CD14-positive monocyte (primary cell): ENCODE data around the gene C10orf143. TPM values are rescaled to one million over a fixed set of nuclear protein-coding genes. Genes with fewer than 3 reads are reported as not detected.

Experiments used
- DNase-seq, 3 donors: peaks; one replicate each; pipeline ENCODE4 v3.0.0-alpha.2; 2011 to 2022
- H2AFZ ChIP-seq: 2 replicates; pipeline ENCODE4 v1.6.0; 2012; ENCODE audit warnings: mild to moderate bottlenecking, low read depth, low read length, inconsistent platforms; ENCODE audit not compliant: insufficient read depth, poor library complexity, severe bottlenecking
- H3K27ac ChIP-seq, 2 donors: 1 replicate in 1 of 2; 2 replicates in 1 of 2; pipeline ENCODE4 v1.5.1; 2012 to 2013; ENCODE audit warnings: low read length in 2 of 2, control low read depth in 1 of 2, inconsistent platforms in 1 of 2, low read depth in 1 of 2, mild to moderate bottlenecking in 1 of 2
- H3K27me3 ChIP-seq, 2 donors: one replicate each; pipeline versions ENCODE4 v1.6.0 to v1.6.1; 2011 to 2013; ENCODE audit warnings: low read length in 2 of 2; ENCODE audit not compliant: control insufficient read depth in 2 of 2, insufficient read depth in 2 of 2
- H3K36me3 ChIP-seq, 2 donors: replicated peaks in 1 of 2; 1 replicate in 1 of 2; 2 replicates in 1 of 2; pipeline versions ENCODE4 v1.5.1 to v1.6.1; 2012 to 2013; ENCODE audit warnings: low read length in 2 of 2, control low read depth in 1 of 2, inconsistent platforms in 1 of 2, mild to moderate bottlenecking in 1 of 2; ENCODE audit not compliant: insufficient read depth in 2 of 2, control insufficient read depth in 1 of 2
- H3K4me1 ChIP-seq, 2 donors: 1 replicate in 1 of 2; 2 replicates in 1 of 2; pipeline versions ENCODE4 v1.5.1 to v1.6.1; 2012 to 2013; ENCODE audit warnings: low read length in 2 of 2, control low read depth in 1 of 2, inconsistent platforms in 1 of 2, mild to moderate bottlenecking in 1 of 2, moderate library complexity in 1 of 2; ENCODE audit not compliant: insufficient read depth in 2 of 2, control insufficient read depth in 1 of 2
- H3K4me2 ChIP-seq: replicated peaks from 2 replicates; pipeline ENCODE3; 2012; ENCODE audit warnings: low read length, moderate library complexity, mild to moderate bottlenecking; ENCODE audit not compliant: poor library complexity, severe bottlenecking; ENCODE audit errors: extremely low read depth
- H3K4me3 ChIP-seq, 3 experiments: fragments of 200-600 bp in 1 of 3; sonication (generic) in 1 of 3; replicated peaks in 1 of 3; 1 replicate in 2 of 3; 2 replicates in 1 of 3; pipeline ENCODE4 v1.5.1; 2011 to 2013; ENCODE audit warnings: low read length in 3 of 3, mild to moderate bottlenecking in 3 of 3, control low read depth in 2 of 3, low read depth in 2 of 3, inconsistent platforms in 1 of 3, moderate library complexity in 1 of 3
- H3K79me2 ChIP-seq: 2 replicates; pipeline ENCODE4 v1.6.0; 2012; ENCODE audit warnings: mild to moderate bottlenecking, control low read depth, inconsistent platforms, low read length, moderate library complexity; ENCODE audit not compliant: insufficient read depth
- H3K9ac ChIP-seq: 2 replicates; pipeline ENCODE4 v1.6.0; 2017; ENCODE audit warnings: low read length, mild to moderate bottlenecking; ENCODE audit not compliant: insufficient read depth, poor library complexity, severe bottlenecking
- H3K9me3 ChIP-seq, 2 donors: replicated peaks in 1 of 2; 1 replicate in 1 of 2; 2 replicates in 1 of 2; pipeline versions ENCODE4 v1.5.1 to v1.6.1; 2012 to 2013; ENCODE audit warnings: low read length in 2 of 2, control low read depth in 1 of 2; ENCODE audit not compliant: control insufficient read depth in 1 of 2, insufficient read depth in 1 of 2
- H4K20me1 ChIP-seq: 2 replicates; pipeline ENCODE4 v1.6.0; 2012; ENCODE audit warnings: mild to moderate bottlenecking, low read length, control low read depth, moderate library complexity; ENCODE audit not compliant: insufficient read depth
- H3K27ac Mint-ChIP-seq, 7 donors: one replicate each; pipeline ENCODE4 v1.8.0; 2020; ENCODE audit warnings: mild to moderate bottlenecking in 7 of 7, mixed read lengths in 7 of 7, moderate library complexity in 6 of 7, inconsistent platforms in 2 of 7
- H3K27me3 Mint-ChIP-seq, 3 donors: one replicate each; pipeline ENCODE4 v1.8.0; 2021 to 2022; ENCODE audit warnings: low read depth in 3 of 3, mild to moderate bottlenecking in 3 of 3, mixed read lengths in 3 of 3, moderate library complexity in 3 of 3, inconsistent platforms in 1 of 3
- H3K36me3 Mint-ChIP-seq, 2 donors: one replicate each; pipeline ENCODE4 v1.8.0; 2020; ENCODE audit warnings: mixed read lengths in 2 of 2, inconsistent platforms in 1 of 2, mild to moderate bottlenecking in 1 of 2
- H3K4me1 Mint-ChIP-seq: one replicate; pipeline ENCODE4 v1.8.0; 2020; ENCODE audit warnings: mild to moderate bottlenecking, mixed read lengths
- H3K4me3 Mint-ChIP-seq, 2 donors: one replicate each; pipeline ENCODE4 v1.8.0; 2020; ENCODE audit warnings: mild to moderate bottlenecking in 2 of 2, mixed read lengths in 2 of 2, moderate library complexity in 1 of 2
- H3K9me3 Mint-ChIP-seq, 7 donors: one replicate each; pipeline ENCODE4 v1.8.0; 2020 to 2022; ENCODE audit warnings: mixed read lengths in 7 of 7, mild to moderate bottlenecking in 6 of 7, moderate library complexity in 6 of 7, inconsistent platforms in 2 of 7
- WGBS: methylation state at CpG from one replicate; pipeline ENCODE4 v1.1.5; 2013; ENCODE audit warnings: missing lambda C conversion rate; ENCODE audit not compliant: insufficient coverage; 5-methylcytosine and 5-hydroxymethylcytosine counted together
- intact Hi-C, 2 donors: fragments of 100-400 bp; cut with micrococcal nuclease; formaldehyde crosslinking; loops; one replicate each; pipeline versions ENCODE4 v1.15.0 to v1.15.1; 2023
- polyA plus RNA-seq, 3 donors: library from polyadenylated mRNA; depleted of rRNA in 1 of 3; unstranded in 2 of 3; stranded (reverse) in 1 of 3; fragments of 300-500 nt in 2 of 3; fragments of >200 nt in 1 of 3; fragmentation: Illumina TruSeq in 2 of 3; gene quantifications; 1 replicate in 2 of 3; 2 replicates in 1 of 3; pipeline ENCODE4 v1.2.3, GENCODE V29; 2012 to 2021
- TF ChIP-seq, protein P1 (sequence below): fragments of 200-600 bp; IDR thresholded peaks from one replicate; pipeline ENCODE4 v1.8.0; 2022; ENCODE audit warnings: antibody characterized with exemption, mild to moderate bottlenecking

C10orf143 gene
- polyA plus RNA-seq, 3 donors: 3.6 to 11.6 (median 8.0) TPM

DNA sequence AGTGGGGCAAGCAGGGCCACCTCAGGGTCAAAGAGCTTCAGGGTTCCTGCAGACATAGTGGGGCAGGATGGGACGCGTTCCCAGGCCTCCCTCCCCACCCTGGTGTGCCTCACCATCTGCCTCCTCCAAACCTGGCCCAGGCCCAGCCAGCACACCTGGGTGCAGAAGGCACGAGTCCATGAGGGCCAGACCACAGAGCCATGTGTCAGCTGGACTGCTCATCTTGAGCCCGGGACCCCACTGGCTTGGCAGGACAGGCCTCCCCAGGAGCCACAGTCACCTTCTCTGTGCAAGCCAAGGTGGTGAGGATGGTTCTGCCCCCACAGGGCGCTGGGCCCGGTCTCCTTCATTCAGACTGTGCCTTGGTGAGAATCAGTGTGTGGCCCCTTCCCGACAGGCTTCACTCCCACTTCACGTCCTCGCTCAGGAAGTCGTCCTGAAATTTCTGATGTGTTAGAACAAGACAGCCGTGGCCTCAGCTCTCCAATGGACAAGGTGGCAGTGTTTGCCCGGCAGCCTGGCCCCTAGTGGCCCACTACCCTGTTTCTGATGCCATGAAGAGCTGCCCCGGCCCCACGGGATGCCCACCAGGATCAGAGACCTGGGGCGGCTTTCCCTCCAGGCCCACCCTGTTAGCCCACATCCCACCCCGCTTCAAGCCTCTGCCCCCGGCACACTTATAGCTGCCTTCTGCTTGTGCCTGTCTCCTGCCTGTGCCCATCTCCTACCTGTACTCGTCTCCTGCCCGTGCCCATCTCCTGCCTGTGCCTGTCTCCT, 87.0 kb downstream of the C10orf143 start:
- H3K79me2 ChIP-seq: no peaks in the 10 kb centered on the region
- no peak overlapping the region for H3K27ac ChIP-seq
- H3K27me3 ChIP-seq: no peaks in the 10 kb centered on the region
- no peak overlapping the region for H3K4me2 ChIP-seq
- no peaks in the 10 kb centered on the region for H3K36me3 Mint-ChIP-seq
- no peak for DNase-seq
- no peak overlapping the region for H3K27ac Mint-ChIP-seq
- H2AFZ ChIP-seq: no peak overlapping the region
- H3K27me3 Mint-ChIP-seq: peaks cover 5 to 7% (median 6%) of the 10 kb centered on the region in 3 donors
- H3K9ac ChIP-seq: no peak overlapping the region
- intact Hi-C loops: no loop called here
- no peaks in the 10 kb centered on the region for H3K4me1 ChIP-seq
- peaks cover 2% of the 10 kb centered on the region for H3K4me1 Mint-ChIP-seq
- TF ChIP-seq, protein P1, sequence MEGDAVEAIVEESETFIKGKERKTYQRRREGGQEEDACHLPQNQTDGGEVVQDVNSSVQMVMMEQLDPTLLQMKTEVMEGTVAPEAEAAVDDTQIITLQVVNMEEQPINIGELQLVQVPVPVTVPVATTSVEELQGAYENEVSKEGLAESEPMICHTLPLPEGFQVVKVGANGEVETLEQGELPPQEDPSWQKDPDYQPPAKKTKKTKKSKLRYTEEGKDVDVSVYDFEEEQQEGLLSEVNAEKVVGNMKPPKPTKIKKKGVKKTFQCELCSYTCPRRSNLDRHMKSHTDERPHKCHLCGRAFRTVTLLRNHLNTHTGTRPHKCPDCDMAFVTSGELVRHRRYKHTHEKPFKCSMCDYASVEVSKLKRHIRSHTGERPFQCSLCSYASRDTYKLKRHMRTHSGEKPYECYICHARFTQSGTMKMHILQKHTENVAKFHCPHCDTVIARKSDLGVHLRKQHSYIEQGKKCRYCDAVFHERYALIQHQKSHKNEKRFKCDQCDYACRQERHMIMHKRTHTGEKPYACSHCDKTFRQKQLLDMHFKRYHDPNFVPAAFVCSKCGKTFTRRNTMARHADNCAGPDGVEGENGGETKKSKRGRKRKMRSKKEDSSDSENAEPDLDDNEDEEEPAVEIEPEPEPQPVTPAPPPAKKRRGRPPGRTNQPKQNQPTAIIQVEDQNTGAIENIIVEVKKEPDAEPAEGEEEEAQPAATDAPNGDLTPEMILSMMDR: no peak
- H3K4me3 Mint-ChIP-seq: no peak overlapping the region
- H4K20me1 ChIP-seq: no peaks in the 10 kb centered on the region
- no peak overlapping the region for H3K4me3 ChIP-seq
- WGBS: 91% methylated on average over 18 of the region's 19 CpGs
- H3K9me3 Mint-ChIP-seq: no peaks in the 10 kb centered on the region
- no peaks in the 10 kb centered on the region for H3K36me3 ChIP-seq
- H3K9me3 ChIP-seq: no peaks in the 10 kb centered on the region

DNA sequence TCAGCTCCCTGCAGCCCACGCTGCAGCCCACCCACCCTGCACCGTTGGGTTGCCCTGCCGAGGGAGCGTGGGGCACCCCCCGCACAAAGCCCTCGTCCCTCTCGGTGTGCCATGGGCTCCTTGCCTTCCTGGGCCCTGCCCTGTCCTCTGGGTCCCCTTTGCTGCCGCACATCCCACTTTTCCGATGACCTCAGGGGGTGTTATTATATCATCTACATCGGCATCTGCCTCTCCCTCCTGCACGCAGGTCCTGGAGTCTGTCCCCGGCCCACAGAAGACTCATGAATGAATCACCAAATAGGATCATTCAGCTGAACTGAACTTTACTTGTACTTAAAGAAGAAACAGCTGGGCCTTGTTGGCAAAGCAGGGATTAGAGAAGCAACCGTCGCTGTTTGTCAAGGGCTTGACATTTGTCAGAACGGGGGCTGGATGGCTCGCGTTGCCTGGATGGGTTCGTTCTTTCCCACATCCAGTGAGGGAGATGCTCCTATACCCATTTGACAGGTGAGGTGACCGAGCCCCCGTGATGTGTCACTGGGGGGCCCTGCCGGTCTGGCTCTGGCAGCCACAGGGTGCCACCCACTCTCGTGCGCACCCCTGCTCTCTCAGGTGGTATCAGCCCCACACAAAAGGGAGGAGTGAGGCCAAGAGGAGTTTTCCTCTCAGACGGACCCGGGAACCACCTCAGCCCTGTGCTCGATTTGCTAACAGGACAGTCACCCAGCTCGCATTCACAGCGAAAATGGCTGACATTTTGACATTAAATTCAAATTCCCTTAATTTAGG, 87.9 kb downstream of the C10orf143 start:
- H3K79me2 ChIP-seq: no peaks in the 10 kb centered on the region
- no peak overlapping the region for H3K4me3 ChIP-seq
- no peaks in the 10 kb centered on the region for H3K27me3 ChIP-seq
- no peak overlapping the region for H3K9ac ChIP-seq
- intact Hi-C loops: no loop called here
- no peaks in the 10 kb centered on the region for H3K9me3 ChIP-seq
- H3K4me2 ChIP-seq: no peak overlapping the region
- H3K4me1 ChIP-seq: no peaks in the 10 kb centered on the region
- no peaks in the 10 kb centered on the region for H3K36me3 ChIP-seq
- no peak overlapping the region for H3K27ac ChIP-seq
- DNase-seq: no peak
- no peaks in the 10 kb centered on the region for H4K20me1 ChIP-seq
- no peak overlapping the region for H3K27ac Mint-ChIP-seq
- peaks cover 3 to 7% (median 6%) of the 10 kb centered on the region in 3 donors for H3K27me3 Mint-ChIP-seq
- H3K36me3 Mint-ChIP-seq: no peaks in the 10 kb centered on the region
- 93% methylated on average over 22 of the region's 28 CpGs for WGBS
- peaks cover 2% of the 10 kb centered on the region for H3K4me1 Mint-ChIP-seq
- no peaks in the 10 kb centered on the region for H3K9me3 Mint-ChIP-seq
- no peak overlapping the region for H2AFZ ChIP-seq
- TF ChIP-seq, protein P1: no peak
- no peak overlapping the region for H3K4me3 Mint-ChIP-seq
